T-helper 2 cell treated with Interferon-gamma antibody and Interleukin-4, amounts not matched to agents 5 μg/mL and 100 μg/mL, for 36 hours (primary cell): ENCODE results near the gene DLG4.

ENCODE experiments used
- DNase-seq: peaks from one replicate; pipeline ENCODE4 v3.0.0; 2021; ENCODE audit warnings: low spot score
- H3K27ac Mint-ChIP-seq: one replicate; pipeline ENCODE4 v1.8.0; 2021; ENCODE audit warnings: mild to moderate bottlenecking, mixed read lengths
- H3K27me3 Mint-ChIP-seq: one replicate; pipeline ENCODE4 v1.8.0; 2021; ENCODE audit warnings: low read depth, mixed read lengths
- H3K36me3 Mint-ChIP-seq: one replicate; pipeline ENCODE4 v1.8.0; 2021; ENCODE audit warnings: low read depth, mixed read lengths
- H3K4me1 Mint-ChIP-seq: one replicate; pipeline ENCODE4 v1.8.0; 2021; ENCODE audit warnings: low read depth, mixed read lengths
- H3K4me3 Mint-ChIP-seq: one replicate; pipeline ENCODE4 v1.8.0; 2022; ENCODE audit warnings: mild to moderate bottlenecking, moderate library complexity, mixed read lengths
- H3K9me3 Mint-ChIP-seq: one replicate; pipeline ENCODE4 v1.8.0; 2021; ENCODE audit warnings: mixed read lengths

The DLG4 gene

DNA sequence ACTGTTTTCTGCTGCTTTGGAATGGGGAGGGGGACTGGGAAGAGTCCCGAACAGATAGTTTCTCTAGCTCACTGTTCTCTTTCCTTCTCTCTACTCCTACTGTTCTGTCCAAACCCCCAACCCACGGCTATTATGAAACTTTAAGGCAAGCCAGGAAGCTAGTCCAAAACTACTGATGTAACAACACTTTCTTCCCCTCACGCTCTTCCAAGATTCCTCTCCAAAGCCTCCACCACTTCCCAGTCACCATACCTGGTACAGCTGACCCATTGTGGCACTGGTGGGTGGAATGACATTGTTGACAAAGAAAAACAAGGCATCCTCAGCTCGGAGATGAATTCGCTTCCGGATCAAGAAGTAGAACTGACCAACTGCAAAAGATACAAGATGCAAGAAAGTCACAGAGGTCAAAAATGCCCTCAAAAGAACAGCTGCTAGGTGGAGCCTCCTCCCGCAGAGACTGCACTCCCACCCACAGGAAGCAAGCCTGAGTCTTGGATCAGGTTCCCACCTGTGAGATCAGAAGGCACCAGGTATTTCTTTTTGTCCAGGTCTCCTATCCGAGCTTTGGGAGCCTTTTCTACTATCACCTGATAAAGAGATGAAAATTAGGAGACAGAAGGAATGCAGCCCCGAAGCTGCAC, 21.6 kb upstream of the DLG4 start:
- Mint-ChIP-seq H3K27ac (peak overlapping the region; percentile 95), H3K9me3 (no peaks in the 10 kb centered on the region), H3K36me3 (peaks cover 56% of the 10 kb centered on the region), H3K4me1 (peaks cover 38% of the 10 kb centered on the region), H3K4me3 (peak overlapping the region; percentile 95), H3K27me3 (no peaks in the 10 kb centered on the region)
- no peak for DNase-seq

DNA sequence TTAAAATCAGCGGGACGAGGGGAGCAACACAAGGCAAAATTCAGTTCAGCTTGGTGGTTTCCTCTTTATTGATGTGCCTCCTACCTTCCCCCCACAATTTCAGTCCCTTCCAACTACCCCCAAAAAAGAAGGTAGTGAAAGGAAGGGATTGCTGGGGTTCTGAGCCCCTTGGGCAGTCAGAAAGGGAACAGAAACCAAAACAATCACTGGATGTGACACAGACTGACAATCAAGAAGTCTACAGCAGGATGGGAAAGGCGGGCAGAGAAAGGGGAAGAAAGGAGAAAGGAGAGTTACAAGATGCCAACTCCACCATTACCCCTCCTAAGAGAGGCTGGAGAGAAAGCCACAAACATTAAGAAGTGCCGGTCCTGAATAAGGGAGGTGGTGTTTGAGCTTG, 20.7 kb upstream of the DLG4 start:
- Mint-ChIP-seq H3K27me3 (no peaks in the 10 kb centered on the region), H3K9me3 (no peaks in the 10 kb centered on the region), H3K4me3 (peak overlapping the region; percentile 95), H3K36me3 (peaks cover 58% of the 10 kb centered on the region), H3K4me1 (peaks cover 43% of the 10 kb centered on the region), H3K27ac (peak overlapping the region; percentile 95)
- DNase-seq = no peak

DNA sequence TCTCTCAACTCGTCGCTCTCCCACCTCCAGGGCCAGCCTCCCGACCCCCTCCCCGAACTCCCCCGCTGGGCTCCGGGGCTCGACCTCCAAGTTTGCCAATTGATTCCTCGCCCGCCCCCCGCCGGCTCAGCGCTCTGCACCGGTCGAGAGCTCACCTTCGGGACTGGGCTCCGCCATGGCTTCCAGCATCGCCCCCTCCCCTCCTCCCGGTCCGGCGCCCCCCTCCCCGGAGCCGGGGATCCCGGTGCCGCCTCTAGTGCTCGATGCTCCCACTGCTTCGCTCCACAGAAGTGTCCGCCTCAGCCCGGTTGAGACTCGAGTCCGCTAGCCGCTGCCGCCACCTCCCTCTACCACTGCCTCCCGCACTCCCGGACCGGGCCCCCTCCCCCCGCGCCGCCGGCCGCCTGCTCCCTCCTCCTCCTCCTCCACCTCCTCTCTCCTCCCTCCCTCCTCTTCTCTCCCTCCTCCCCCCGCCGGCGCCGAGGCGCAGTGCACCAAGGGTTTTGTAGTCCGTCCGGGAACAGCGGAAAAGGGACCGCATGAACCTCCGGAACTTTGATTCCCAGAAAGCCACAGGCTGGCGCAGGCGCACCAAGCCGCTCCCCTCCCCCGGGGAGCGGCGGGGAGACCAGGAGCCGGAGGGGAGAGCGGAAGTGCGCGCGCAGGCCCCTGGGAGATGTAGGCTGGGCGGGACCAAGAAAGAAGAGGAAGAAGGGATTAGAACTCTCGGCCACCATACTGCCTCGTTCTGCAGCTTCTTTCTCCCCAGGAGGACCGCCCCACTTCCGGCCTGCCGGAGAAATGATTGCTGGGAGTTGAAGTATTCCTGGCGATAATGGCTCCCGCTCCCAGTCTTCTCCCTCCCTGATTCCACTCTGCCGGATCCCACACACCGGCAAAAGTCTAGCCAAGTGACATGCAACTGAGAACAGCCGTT, 19.7 kb upstream of the DLG4 start, which contains the start of gene PHF23:
Gene PHF23, minus strand, starts transcription at position 367 of the 937 bp plus-strand sequence. Its CDS starts 178 bp downstream, at position 189.
- Mint-ChIP-seq H3K4me3 (peak within 1 kb of the TSS; percentile 95), H3K36me3 (peaks cover 63% of the 10 kb centered on the region), H3K4me1 (peaks cover 49% of the 10 kb centered on the region)

DNA sequence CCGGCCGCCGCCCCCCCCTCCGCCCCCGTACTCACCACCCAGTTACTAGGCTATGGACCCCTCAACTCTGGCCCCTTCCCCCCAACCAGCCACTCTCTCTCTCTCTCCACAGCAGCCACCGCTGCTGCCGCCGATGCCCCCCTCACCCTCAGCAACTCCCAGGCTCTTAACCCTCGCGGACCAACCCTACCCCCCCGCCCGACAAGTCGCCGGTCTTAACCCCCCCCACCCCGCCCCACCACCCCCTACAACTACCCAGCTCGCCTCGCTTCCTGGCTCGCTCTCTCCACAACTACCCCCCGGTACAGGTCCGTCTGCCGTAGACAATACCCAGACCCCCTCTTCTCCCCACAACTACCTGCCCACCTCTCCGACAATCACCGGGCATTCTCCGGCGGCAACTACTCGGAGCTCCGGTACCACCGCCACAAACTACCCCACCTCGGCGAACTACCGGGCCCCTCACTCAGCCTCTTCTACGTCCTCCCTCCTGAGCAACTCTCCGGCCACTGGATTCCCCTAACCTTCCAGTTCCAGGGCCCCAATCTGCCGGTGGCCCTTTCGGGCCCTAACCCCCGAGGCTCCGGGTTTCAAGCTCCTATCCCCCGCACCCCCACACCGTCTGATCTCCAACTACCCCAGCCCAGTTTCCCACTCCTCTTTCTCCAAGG, 18.9 kb upstream of the DLG4 start:
- H3K4me3 Mint-ChIP-seq = peak overlapping the region; percentile 95
- H3K36me3 Mint-ChIP-seq = peaks cover 62% of the 10 kb centered on the region
- peaks cover 51% of the 10 kb centered on the region for H3K4me1 Mint-ChIP-seq
- H3K27ac Mint-ChIP-seq = peak overlapping the region; percentile 96
- no peaks in the 10 kb centered on the region for H3K27me3 Mint-ChIP-seq
- no peaks in the 10 kb centered on the region for H3K9me3 Mint-ChIP-seq
- DNase-seq = no peak

More for the DNA sequence above, 19.7 kb upstream of the DLG4 start, which contains the start of gene PHF23:
- peak within 1 kb of the TSS; percentile 96 for H3K27ac Mint-ChIP-seq
- no peaks in the 10 kb centered on the region for H3K27me3 Mint-ChIP-seq
- no peaks in the 10 kb centered on the region for H3K9me3 Mint-ChIP-seq
- peak; percentile 98 for DNase-seq

DNA sequence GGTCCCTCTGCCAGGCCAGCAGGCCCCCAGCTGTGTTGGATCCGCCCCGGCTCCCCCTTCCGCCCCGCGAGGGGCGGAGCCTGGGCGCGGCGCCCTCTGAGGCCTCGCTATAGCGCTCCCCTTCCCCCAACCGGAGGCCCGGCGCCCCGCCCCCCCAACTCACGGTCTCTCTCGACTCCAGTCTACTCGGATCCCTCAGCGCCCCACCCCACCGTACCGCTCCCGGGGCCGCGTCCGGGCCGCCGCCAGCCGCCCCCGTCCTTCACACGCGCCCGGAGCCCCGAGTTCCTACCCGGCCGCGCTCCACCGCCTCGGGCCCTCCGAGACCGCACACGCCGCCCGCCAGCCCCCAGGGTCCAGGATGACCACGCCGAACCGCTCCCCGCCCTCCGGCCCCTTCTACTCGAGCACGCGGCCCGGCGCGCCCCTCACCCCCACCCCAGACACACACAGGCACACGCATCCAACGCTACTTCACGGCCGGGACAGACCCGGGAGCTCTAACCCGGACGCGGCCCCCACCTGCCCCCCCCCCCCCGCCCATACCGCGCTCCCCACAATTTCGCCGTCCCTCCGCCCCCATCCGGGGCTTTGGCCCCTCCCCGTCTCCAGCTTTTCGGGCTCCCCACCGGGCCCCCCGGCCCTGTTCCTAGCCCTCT, 18.3 kb upstream of the DLG4 start:
- H3K4me1 Mint-ChIP-seq = peaks cover 52% of the 10 kb centered on the region
- H3K9me3 Mint-ChIP-seq = no peaks in the 10 kb centered on the region
- peak overlapping the region; percentile 96 for H3K27ac Mint-ChIP-seq
- peak overlapping the region; percentile 95 for H3K4me3 Mint-ChIP-seq
- H3K36me3 Mint-ChIP-seq = peaks cover 59% of the 10 kb centered on the region
- DNase-seq = peak; percentile 80
- no peaks in the 10 kb centered on the region for H3K27me3 Mint-ChIP-seq

DNA sequence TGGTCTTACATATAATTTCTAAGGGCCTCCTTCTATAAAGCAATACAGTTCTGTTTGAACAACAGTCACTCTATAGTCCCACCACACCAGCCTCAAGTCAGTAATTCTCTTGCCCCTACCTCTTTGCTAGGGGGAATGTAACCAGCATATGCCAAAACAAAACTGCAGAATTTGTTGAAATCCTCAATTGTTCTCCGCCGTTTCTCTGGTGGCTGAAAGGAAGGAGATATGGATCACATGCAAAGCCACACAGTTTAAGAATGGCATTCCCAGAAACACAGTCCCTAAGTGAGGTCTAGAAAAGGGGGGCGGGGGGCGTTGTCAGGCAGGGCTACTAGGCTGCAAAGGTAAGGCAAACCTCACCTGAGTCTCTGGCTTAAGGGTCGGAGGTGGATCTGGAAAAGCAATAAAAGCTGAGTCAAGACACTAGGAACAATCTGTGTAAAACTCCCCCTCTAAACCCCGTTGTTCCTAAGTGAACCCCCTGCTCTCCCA, 17.7 kb upstream of the DLG4 start:
- Mint-ChIP-seq H3K4me3 (peak overlapping the region; percentile 95), H3K27ac (peak overlapping the region; percentile 91), H3K9me3 (no peaks in the 10 kb centered on the region), H3K36me3 (peaks cover 56% of the 10 kb centered on the region), H3K27me3 (no peaks in the 10 kb centered on the region), H3K4me1 (peaks cover 52% of the 10 kb centered on the region)
- no peak for DNase-seq

- Mint-ChIP-seq H3K4me1 (peaks cover 53% of the 10 kb centered on the region), H3K36me3 (peaks cover 53% of the 10 kb centered on the region), H3K27me3 (no peaks in the 10 kb centered on the region), H3K4me3 (peak overlapping the region; percentile 95), H3K27ac (peak overlapping the region; percentile 91), H3K9me3 (no peaks in the 10 kb centered on the region)
- DNase-seq = no peak
Observed at GRCh38 chr17:7236808-7237207, 17.2 kb upstream of the DLG4 start.

- Mint-ChIP-seq H3K27me3 (no peaks in the 10 kb centered on the region), H3K36me3 (peaks cover 46% of the 10 kb centered on the region), H3K27ac (peak overlapping the region; percentile 27), H3K9me3 (no peaks in the 10 kb centered on the region), H3K4me3 (peak overlapping the region; percentile 99), H3K4me1 (peaks cover 45% of the 10 kb centered on the region)
- DNase-seq = no peak
Observed at GRCh38 chr17:7235693-7236665, 16.3 kb upstream of the DLG4 start.

DNA sequence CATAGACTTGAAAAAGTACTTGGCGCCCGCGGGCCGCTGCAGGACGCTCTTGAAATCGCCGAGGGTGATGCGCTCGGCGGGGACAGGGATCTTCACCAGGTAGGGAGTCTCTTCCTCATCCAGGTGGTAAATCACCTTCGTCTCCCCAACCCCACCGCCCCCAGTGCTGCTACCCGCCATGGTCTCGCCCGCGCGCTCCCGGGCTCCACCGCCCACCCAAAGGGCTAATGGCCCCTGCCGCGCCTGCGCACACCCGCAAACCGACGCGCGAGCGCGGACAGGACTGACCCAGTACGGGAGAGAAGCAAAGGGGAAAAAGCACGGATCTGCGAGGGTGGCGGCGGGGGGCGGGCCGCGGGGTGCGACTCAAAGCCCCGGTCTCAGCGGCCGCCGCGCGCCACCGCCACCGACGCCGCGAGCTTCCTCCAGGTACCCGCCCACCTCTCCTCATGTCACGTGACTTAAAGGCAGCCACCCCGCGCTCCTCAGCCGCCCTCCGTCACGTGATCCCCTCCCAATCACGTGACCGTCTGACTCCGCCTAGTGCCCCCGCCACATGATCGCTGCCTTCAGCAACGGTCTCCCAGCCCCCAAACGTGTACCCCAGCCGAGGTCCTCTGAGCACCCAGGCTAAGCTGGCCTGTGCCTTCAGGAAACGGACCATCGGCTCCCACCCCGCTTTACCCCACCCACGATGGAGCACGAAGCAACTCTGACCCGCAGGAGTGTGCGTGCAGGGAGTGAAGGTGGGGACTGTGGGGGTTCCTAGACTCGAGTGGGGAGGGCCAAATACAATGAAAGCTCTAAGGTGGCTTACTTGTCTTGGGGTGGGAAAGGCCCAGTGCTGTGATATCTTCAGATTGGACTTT, 14.7 kb upstream of the DLG4 start, which contains the start of gene DVL2:
Gene DVL2, minus strand, starts transcription at position 435 of the 869 bp plus-strand sequence. Its CDS starts 255 bp downstream, at position 180.
- no peaks in the 10 kb centered on the region for H3K27me3 Mint-ChIP-seq
- H3K36me3 Mint-ChIP-seq = peaks cover 35% of the 10 kb centered on the region
- peaks cover 33% of the 10 kb centered on the region for H3K4me1 Mint-ChIP-seq
- H3K9me3 Mint-ChIP-seq = no peaks in the 10 kb centered on the region
- peak within 1 kb of the TSS; percentile 83 for H3K27ac Mint-ChIP-seq
- peak within 1 kb of the TSS; percentile 99 for H3K4me3 Mint-ChIP-seq
- DNase-seq = peak; percentile 95

GRCh38 chr17:7233701-7234082, 14.1 kb upstream of the DLG4 start:
- Mint-ChIP-seq H3K36me3 (peaks cover 41% of the 10 kb centered on the region), H3K27me3 (no peaks in the 10 kb centered on the region), H3K4me1 (peaks cover 33% of the 10 kb centered on the region), H3K9me3 (no peaks in the 10 kb centered on the region), H3K4me3 (peak overlapping the region; percentile 99), H3K27ac (peak overlapping the region; percentile 83)
- no peak for DNase-seq

- Mint-ChIP-seq H3K9me3 (no peaks in the 10 kb centered on the region), H3K27me3 (no peaks in the 10 kb centered on the region), H3K27ac (no peak overlapping the region), H3K4me1 (peaks cover 33% of the 10 kb centered on the region), H3K36me3 (peaks cover 41% of the 10 kb centered on the region), H3K4me3 (peak overlapping the region; percentile 4)
- no peak for DNase-seq
Observed at GRCh38 chr17:7232114-7232513, 12.5 kb upstream of the DLG4 start.

GRCh38 chr17:7229504-7229903, 9.9 kb upstream of the DLG4 start:
- Mint-ChIP-seq H3K27me3 (no peaks in the 10 kb centered on the region), H3K27ac (no peak overlapping the region), H3K4me1 (peaks cover 17% of the 10 kb centered on the region), H3K9me3 (no peaks in the 10 kb centered on the region), H3K36me3 (peaks cover 27% of the 10 kb centered on the region), H3K4me3 (no peak overlapping the region)
- no peak for DNase-seq
